Colonic mucosa (tissue), 4 donors: ENCODE data around the gene BTG1. TPM values are rescaled to one million over a fixed set of nuclear protein-coding genes. Genes with fewer than 3 reads are reported as not detected.

Source experiments
- DNase-seq: peaks from one replicate; pipeline ENCODE4 v3.0.0-alpha.2; 2020
- H3K27ac ChIP-seq: fragments of 200-600 bp; one replicate; pipeline ENCODE4 v1.8.0; 2021
- H3K27me3 ChIP-seq: fragments of 200-600 bp; one replicate; pipeline ENCODE4 v1.8.0; 2021
- H3K36me3 ChIP-seq: fragments of 200-600 bp; one replicate; pipeline ENCODE4 v1.8.0; 2021
- H3K4me1 ChIP-seq: fragments of 200-600 bp; one replicate; pipeline ENCODE4 v1.8.0; 2021; ENCODE audit warnings: mild to moderate bottlenecking
- H3K4me3 ChIP-seq: fragments of 200-600 bp; one replicate; pipeline ENCODE4 v1.8.0; 2021
- H3K9ac ChIP-seq, 2 donors: one replicate each; pipeline ENCODE4 v1.7.0; 2013; ENCODE audit warnings: control low read depth in 2 of 2, low read depth in 2 of 2, low read length in 2 of 2
- H3K9me3 ChIP-seq: fragments of 200-600 bp; one replicate; pipeline ENCODE4 v1.8.0; 2021
- intact Hi-C: fragments of 100-400 bp; cut with DNase I; formaldehyde crosslinking; loops from one replicate; pipeline ENCODE4 v1.14.1; 2022
- total RNA-seq, 2 donors: library from RNA; stranded (reverse); fragmentation: NEBNext Ultra II Directional in 1 of 2; extraction: Animal tissue kit (Norgen Biotek cat#: 25700) in 1 of 2; gene quantifications; one replicate each; pipeline ENCODE4 v1.2.1, GENCODE V29; 2021
- TF ChIP-seq, protein P1 (sequence below): fragments of 200-600 bp; IDR thresholded peaks from one replicate; pipeline ENCODE4 v1.8.0; 2022; ENCODE audit warnings: antibody characterized with exemption, mild to moderate bottlenecking
- donor health status: healthy.
- donor health status: DM: no; HTN: no; CAD: no.
- donor health status: DM: no; HTN: no; CAD: no.

Gene BTG1
- total RNA-seq, 2 donors from 2014 or later = 87.1 to 152 TPM

DNA sequence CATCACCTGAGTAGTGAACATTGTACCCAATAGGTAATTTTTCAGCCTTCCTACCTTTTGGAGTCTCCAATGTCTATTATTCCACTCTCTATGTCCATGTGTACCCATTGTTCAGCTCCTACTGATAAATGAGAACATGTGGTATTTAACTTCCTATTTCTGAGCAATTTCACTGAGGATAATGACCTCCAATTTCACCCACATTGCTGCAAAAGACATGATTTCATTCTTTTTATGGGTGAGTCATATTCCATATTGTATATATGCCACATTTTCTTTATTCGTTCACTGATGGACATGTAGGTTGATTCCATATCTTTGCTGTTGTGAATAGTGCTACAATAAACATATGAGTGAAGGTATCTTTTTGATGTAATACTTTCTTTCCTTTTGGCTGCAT is 16.4 kb upstream of the BTG1 start:
- Histone ChIP-seq H3K4me1 (peaks cover 5% of the 10 kb centered on the region), H3K9ac (no peak overlapping the region), H3K27me3 (no peaks in the 10 kb centered on the region), H3K9me3 (no peaks in the 10 kb centered on the region), H3K36me3 (no peaks in the 10 kb centered on the region), H3K4me3 (no peak overlapping the region), H3K27ac (no peak overlapping the region)
- TF ChIP-seq, protein P1, sequence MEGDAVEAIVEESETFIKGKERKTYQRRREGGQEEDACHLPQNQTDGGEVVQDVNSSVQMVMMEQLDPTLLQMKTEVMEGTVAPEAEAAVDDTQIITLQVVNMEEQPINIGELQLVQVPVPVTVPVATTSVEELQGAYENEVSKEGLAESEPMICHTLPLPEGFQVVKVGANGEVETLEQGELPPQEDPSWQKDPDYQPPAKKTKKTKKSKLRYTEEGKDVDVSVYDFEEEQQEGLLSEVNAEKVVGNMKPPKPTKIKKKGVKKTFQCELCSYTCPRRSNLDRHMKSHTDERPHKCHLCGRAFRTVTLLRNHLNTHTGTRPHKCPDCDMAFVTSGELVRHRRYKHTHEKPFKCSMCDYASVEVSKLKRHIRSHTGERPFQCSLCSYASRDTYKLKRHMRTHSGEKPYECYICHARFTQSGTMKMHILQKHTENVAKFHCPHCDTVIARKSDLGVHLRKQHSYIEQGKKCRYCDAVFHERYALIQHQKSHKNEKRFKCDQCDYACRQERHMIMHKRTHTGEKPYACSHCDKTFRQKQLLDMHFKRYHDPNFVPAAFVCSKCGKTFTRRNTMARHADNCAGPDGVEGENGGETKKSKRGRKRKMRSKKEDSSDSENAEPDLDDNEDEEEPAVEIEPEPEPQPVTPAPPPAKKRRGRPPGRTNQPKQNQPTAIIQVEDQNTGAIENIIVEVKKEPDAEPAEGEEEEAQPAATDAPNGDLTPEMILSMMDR = no peak
- intact Hi-C loops = no loop called here
- no peak for DNase-seq

DNA sequence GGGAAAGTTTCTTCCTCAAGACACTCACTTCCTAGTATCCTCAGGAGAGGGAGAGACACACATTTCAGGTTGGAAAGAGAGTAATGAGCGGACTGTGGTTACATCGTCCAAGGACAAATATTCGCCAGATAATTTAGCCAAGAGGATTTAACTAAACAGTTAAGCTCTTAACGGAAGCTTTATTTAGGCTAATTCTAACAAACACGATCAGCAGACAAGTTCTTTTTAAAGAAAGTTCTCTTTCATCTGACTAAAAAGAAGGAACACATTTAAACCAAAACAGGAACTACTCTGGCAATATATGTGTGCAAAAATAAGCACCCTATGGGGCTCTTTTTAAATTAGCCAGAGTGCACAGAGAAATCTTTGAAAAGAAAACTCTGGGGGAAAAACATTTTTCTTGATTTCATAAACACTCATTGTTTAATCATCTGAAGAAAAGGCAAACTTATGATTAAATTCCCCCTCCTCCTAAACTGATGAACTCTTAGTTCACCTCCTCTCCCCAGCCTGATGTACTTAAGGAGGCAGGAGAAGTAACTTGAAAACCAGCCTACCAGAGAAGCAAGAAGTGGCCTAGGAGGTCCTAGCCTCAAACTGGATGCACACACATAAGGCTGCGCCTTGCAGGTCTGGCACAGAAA is 13.3 kb upstream of the BTG1 start:
- Histone ChIP-seq H3K4me1 (peaks cover 5% of the 10 kb centered on the region), H3K36me3 (no peaks in the 10 kb centered on the region), H3K4me3 (no peak overlapping the region), H3K9me3 (no peaks in the 10 kb centered on the region), H3K9ac (no peak overlapping the region), H3K27ac (no peak overlapping the region), H3K27me3 (no peaks in the 10 kb centered on the region)
- DNase-seq = no peak
- TF ChIP-seq, protein P1 = no peak
- intact Hi-C loops = no loop called here

DNA sequence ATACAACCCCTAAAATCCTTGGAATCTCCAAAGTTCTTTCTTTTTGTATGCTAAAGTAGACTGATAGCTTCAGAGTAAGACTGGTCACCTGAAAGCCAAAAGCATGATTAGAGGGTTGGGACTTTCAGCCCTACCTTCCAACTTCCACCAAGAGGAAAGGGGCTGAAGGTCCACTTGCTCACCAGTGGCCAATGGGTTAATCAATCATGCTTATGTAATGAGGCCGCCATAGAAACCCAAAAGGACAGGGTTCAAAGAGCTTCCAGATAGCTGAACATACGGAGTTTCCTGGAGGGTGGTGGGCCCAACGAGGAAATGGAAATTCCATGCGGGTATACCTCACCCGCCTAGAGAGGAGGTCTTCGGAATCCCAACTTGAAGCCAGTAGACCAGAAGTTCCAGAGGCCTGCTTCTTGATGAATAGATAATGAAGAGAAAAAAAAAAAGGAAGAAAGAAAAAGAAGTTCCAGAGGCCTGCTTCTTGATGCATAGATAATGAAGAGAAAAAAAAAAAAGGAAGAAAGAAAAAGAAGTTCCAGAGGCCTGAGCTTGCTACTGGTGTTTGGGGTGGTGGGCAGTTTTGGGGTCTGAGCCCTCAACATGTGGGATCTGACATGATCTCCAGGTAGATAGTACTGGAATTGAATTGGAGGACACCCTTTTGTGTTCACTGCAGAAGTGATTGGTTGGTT is 11.2 kb upstream of the BTG1 start:
- no peak for DNase-seq
- no peak overlapping the region for H3K27ac ChIP-seq
- peaks cover 5% of the 10 kb centered on the region for H3K4me1 ChIP-seq
- H3K36me3 ChIP-seq = no peaks in the 10 kb centered on the region
- TF ChIP-seq, protein P1 = no peak
- intact Hi-C loops = no loop called here
- no peak overlapping the region for H3K9ac ChIP-seq
- H3K4me3 ChIP-seq = no peak overlapping the region
- no peaks in the 10 kb centered on the region for H3K9me3 ChIP-seq
- no peaks in the 10 kb centered on the region for H3K27me3 ChIP-seq

DNA sequence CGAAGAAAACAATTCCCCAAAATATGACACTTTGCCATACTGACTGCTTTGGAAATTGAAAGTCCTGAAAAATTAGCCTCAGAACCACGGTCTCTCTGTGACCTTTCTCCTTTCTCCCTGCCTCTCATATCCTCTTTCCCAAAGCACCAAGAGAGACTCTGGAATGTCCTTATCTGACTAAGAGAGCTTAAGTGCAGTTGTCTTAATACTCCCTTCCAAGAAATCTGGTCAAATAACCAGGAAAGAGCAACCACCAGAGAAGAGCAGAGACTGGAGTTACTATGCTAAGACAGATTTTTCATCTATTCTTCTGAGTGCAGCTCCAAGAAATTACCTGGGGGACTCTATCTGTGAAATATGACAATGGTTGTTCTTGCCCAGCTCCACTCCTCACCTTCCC is 10.5 kb upstream of the BTG1 start:
- no peak overlapping the region for H3K9ac ChIP-seq
- no peaks in the 10 kb centered on the region for H3K9me3 ChIP-seq
- H3K4me3 ChIP-seq = no peak overlapping the region
- H3K36me3 ChIP-seq = no peaks in the 10 kb centered on the region
- DNase-seq = no peak
- peaks cover 5% of the 10 kb centered on the region for H3K4me1 ChIP-seq
- intact Hi-C loops = no loop called here
- H3K27ac ChIP-seq = no peak overlapping the region
- no peaks in the 10 kb centered on the region for H3K27me3 ChIP-seq
- TF ChIP-seq, protein P1 = no peak

DNA sequence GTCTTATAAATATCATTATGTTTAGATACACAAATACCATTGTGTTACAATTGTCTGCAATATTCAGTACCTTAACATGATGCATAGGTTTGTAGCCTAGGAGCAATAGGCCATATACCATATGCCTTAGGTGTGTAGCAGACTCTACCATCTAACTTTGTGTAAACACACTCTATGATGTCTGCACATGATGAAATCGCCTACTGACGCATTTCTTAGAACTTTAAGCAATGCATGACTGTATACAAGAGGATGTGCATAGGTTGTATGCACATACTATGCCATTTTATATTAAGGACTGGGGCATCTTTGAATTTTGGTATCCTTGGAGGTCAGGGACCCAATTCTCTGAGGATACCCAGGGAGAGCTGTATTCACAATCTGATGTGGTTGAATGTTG is 10.1 kb upstream of the BTG1 start:
- Histone ChIP-seq H3K9me3 (no peaks in the 10 kb centered on the region), H3K27me3 (no peaks in the 10 kb centered on the region), H3K9ac (no peak overlapping the region), H3K4me3 (no peak overlapping the region), H3K27ac (no peak overlapping the region), H3K36me3 (no peaks in the 10 kb centered on the region), H3K4me1 (peaks cover under 1% of the 10 kb centered on the region)
- no peak for DNase-seq
- TF ChIP-seq, protein P1 = no peak
- intact Hi-C loops = no loop called here
